ENCODE data around the gene FOXB1. TPM values are rescaled to one million over a fixed set of nuclear protein-coding genes. Genes with fewer than 3 reads are reported as not detected.
A peak's percentile ranks its signal among the peaks of the same experiment; 100 is the strongest.

Gene FOXB1
- total RNA-seq, 4 donors from 2014 or later, result not detected

DNA sequence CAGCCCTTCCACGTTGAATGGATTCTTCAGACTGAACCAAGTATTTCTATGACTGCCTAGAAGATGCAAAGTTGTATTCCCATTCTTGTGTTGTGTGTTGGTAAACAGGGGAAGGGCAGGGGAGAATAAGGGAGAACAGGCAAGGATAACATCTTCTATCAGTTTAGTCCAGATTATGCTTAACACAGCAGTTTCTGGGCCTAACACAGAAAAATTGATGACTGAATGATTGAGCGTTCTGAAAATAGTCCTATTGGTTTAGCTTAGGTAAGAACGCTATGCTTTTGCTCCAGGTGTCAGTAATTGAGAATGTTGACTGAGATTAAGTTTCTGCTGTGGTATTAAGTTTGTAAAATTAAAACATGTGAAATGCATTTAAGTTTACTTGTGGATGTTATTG, 8.6 kb downstream of the FOXB1 start:
- Histone ChIP-seq H3K4me3 (no peak overlapping the region), H3K27me3 (peaks cover 0 to 98% (median 34%) of the 10 kb centered on the region in 4 donors), H3K27ac (replicated peaks in 1 of 4) (no peak overlapping the region), H3K9me3 (peaks cover 0 to 4% (median 2%) of the 10 kb centered on the region in 4 donors), H3K36me3 (no peaks in the 10 kb centered on the region), H3K4me1 (no peaks in the 10 kb centered on the region)
- intact Hi-C loops (cut with DNase I), result no loop called here
- peak; percentile 47 for DNase-seq (ENCODE audit: extremely low spot score)
- TF ChIP-seq POLR2A (IDR thresholded peaks at IDR 0.05; ENCODE audit: low read depth), result no peak
- TF ChIP-seq, protein P1, sequence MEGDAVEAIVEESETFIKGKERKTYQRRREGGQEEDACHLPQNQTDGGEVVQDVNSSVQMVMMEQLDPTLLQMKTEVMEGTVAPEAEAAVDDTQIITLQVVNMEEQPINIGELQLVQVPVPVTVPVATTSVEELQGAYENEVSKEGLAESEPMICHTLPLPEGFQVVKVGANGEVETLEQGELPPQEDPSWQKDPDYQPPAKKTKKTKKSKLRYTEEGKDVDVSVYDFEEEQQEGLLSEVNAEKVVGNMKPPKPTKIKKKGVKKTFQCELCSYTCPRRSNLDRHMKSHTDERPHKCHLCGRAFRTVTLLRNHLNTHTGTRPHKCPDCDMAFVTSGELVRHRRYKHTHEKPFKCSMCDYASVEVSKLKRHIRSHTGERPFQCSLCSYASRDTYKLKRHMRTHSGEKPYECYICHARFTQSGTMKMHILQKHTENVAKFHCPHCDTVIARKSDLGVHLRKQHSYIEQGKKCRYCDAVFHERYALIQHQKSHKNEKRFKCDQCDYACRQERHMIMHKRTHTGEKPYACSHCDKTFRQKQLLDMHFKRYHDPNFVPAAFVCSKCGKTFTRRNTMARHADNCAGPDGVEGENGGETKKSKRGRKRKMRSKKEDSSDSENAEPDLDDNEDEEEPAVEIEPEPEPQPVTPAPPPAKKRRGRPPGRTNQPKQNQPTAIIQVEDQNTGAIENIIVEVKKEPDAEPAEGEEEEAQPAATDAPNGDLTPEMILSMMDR (IDR thresholded peaks at IDR 0.05), result no peak
- no peak for TF ChIP-seq EP300 (IDR thresholded peaks at IDR 0.05)
- TF ChIP-seq POLR2AphosphoS5 (IDR thresholded peaks at IDR 0.05), result no peak
- 57% methylated on average over 3 of the region's 3 CpGs for WGBS

DNA sequence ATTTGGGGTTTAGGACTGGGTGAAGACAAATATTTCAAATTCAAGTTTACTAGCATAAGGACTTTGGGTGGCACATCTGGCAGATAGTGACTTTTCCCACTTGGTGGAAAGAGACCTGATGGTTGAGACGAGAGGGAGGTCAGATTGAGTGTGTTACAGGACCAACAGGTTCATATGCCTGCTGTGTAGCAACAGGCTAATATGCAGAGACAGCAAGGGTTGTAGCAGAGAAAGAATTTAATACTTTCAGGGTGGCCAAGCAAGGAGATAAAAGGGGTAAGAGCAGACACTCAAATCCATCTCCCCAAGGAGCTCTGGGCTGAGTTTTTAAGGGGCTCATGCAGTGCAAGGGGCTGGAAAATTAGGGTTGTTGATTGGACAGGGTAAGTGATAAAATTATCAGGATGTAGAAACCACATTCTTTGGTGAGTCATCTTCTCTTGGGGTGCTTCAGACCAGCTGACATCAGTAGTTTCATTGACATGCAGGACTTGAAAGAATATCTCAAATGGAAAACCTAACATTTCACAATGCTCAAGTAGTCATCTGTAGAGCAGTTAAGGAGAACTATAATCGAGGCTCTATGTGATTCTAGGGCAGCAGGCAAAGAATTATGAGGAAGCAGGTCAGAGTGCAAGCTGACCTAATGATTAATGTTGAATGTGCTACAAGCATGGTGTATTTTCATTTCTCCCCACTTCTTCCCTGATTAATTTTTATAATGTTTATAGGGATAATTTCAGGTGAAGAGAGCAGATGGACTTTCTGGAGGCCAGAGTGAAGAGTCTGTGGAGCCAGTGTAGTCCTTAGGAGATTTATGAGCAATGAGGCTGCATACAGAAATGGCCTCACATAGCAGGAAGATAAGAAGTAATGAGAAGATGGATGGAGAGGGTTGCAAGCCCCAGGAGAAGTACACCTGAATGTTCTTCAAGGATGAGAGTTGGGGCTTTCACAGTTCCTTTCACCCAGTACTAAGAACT, 13.7 kb downstream of the FOXB1 start:
- intact Hi-C loops (cut with DNase I), result no loop called here
- Histone ChIP-seq H3K36me3 (no peaks in the 10 kb centered on the region), H3K4me3 (no peak overlapping the region), H3K27me3 (peaks cover 0 to 68% (median 0%) of the 10 kb centered on the region in 4 donors), H3K27ac (replicated peaks in 1 of 4) (no peak overlapping the region), H3K4me1 (no peaks in the 10 kb centered on the region), H3K9me3 (peaks cover 0 to 7% (median 3%) of the 10 kb centered on the region in 4 donors)
- TF ChIP-seq POLR2A (IDR thresholded peaks at IDR 0.05; ENCODE audit: low read depth) (no peak), EP300 (IDR thresholded peaks at IDR 0.05) (no peak), POLR2AphosphoS5 (IDR thresholded peaks at IDR 0.05) (no peak)
- TF ChIP-seq, protein P1 (IDR thresholded peaks at IDR 0.05), result no peak
- DNase-seq (ENCODE audit: extremely low spot score), result peak; percentile 31
- 30% methylated on average over 2 of the region's 2 CpGs for WGBS

DNA sequence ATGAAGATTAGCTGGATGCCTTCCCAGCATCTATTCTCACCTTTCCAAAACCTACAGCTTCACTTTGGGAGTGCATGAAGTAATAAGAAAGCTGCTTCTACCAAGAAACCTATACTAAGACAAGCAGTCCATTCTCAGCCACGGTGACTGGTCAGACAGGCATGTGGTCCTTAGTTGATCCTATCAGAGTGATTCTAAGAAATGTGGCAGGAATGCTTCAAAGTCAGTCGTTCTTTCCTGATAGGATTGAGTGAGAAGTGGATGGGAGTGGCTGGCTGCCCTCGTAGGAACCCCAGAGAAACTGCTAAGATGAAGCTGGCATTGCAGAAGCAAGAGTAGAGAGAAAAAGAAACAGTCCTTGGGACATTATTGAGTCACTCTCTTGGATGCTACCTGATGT, 16.6 kb downstream of the FOXB1 start:
- peaks cover 0 to 7% (median 3%) of the 10 kb centered on the region in 4 donors for H3K9me3 ChIP-seq
- no peak overlapping the region for H3K27ac ChIP-seq (replicated peaks in 1 of 4)
- DNase-seq (ENCODE audit: extremely low spot score), result peak; percentile 72
- TF ChIP-seq, protein P1 (IDR thresholded peaks at IDR 0.05), result no peak
- no peak for TF ChIP-seq POLR2A (IDR thresholded peaks at IDR 0.05; ENCODE audit: low read depth)
- TF ChIP-seq POLR2AphosphoS5 (IDR thresholded peaks at IDR 0.05), result no peak
- no peak for TF ChIP-seq EP300 (IDR thresholded peaks at IDR 0.05)
- H3K4me3 ChIP-seq, result no peak overlapping the region
- H3K36me3 ChIP-seq, result no peaks in the 10 kb centered on the region
- intact Hi-C loops (cut with DNase I), result no loop called here
- peaks cover 0 to 44% (median 0%) of the 10 kb centered on the region in 4 donors for H3K27me3 ChIP-seq
- no peaks in the 10 kb centered on the region for H3K4me1 ChIP-seq
- 48% methylated on average over 3 of the region's 3 CpGs for WGBS

DNA sequence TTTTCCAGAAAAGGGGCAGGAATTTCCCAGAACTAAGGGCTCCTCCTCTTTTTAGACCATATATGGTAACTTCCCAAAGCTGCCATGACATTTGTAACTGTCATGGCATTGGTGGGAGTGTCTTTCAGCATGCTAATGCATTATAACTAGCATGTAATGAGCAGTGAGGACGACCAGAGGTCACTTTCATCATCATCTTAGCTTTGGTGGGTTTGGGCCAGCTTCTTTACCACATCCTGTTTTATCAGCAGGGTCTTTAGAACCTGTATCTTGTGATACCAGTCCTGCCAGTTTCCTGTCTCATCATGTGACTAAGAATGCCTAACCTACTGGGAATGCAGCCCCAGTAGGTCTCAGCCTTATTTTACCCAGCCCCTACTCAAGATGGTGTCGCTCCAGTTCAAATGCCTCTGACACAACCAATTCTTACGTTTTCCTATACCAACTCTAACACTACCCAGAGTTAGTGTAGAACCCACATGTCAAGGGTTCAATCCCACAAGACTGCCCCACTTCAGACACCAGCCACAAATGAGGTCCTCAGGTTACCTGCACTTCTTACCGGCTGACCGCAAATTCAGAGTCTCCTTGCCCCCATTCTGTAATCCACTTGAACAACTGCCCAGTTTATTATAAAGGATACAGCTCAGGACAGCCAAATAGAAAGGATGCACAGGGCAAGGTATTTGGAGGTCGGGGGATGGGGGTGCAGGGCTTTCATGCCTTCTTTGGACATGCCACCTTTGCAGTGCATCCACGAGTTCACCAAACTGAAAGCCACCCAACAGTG, 17.7 kb downstream of the FOXB1 start:
- Histone ChIP-seq H3K4me1 (no peaks in the 10 kb centered on the region), H3K4me3 (no peak overlapping the region), H3K27ac (replicated peaks in 1 of 4) (no peak overlapping the region), H3K9me3 (peaks cover 0 to 7% (median 3%) of the 10 kb centered on the region in 4 donors), H3K27me3 (peaks cover 0 to 34% (median 0%) of the 10 kb centered on the region in 4 donors), H3K36me3 (no peaks in the 10 kb centered on the region)
- DNase-seq (ENCODE audit: extremely low spot score), result peak; percentile 70
- intact Hi-C loops (cut with DNase I), result no loop called here
- TF ChIP-seq POLR2A (IDR thresholded peaks at IDR 0.05; ENCODE audit: low read depth), result no peak
- TF ChIP-seq, protein P1 (IDR thresholded peaks at IDR 0.05), result no peak
- TF ChIP-seq EP300 (IDR thresholded peaks at IDR 0.05), result no peak
- TF ChIP-seq POLR2AphosphoS5 (IDR thresholded peaks at IDR 0.05), result no peak
- 74% methylated on average over 7 of the region's 7 CpGs for WGBS

Measured in esophagus muscularis mucosa (tissue), 4 donors.